ENCODE data around the gene CAMK4. TPM values are rescaled to one million over a fixed set of nuclear protein-coding genes. Genes with fewer than 3 reads are reported as not detected.

Gene CAMK4
- total and polyA plus RNA-seq, 2 experiments from 2014 or later = 4.2 to 7.3 TPM

- TF ChIP-seq REST (IDR thresholded peaks at IDR 0.05; ENCODE audit: unreplicated experiment) (no peak), EZH2phosphoT487 (IDR thresholded peaks at IDR 0.05; ENCODE audit: unreplicated experiment) (no peak)
Observed at GRCh38 chr5:111248571-111248970, 24.4 kb downstream of the CAMK4 start (continued).

- Mint-ChIP-seq H3K36me3 (ENCODE audit: low read depth) (no peaks in the 10 kb centered on the region), H3K27me3 (ENCODE audit: insufficient read depth, low read depth, poor library complexity) (no peaks in the 10 kb centered on the region), H3K4me1 (no peaks in the 10 kb centered on the region), H3K27ac (no peak overlapping the region), H3K9me3 (peaks cover 3% of the 10 kb centered on the region; the same call in 1 of the 3 replicates), H3K4me3 (no peak overlapping the region)
- Histone ChIP-seq H3K36me3 (ENCODE audit: insufficient read depth) (no peaks in the 10 kb centered on the region), H3K4me3 (no peak overlapping the region), H3K4me2 (no peak overlapping the region), H3K27me3 (ENCODE audit: insufficient read depth) (no peaks in the 10 kb centered on the region), H3F3A (replicated peaks; ENCODE audit: low read depth) (no peaks in the 10 kb centered on the region), H3K9me2 (ENCODE audit: insufficient read depth) (no peaks in the 10 kb centered on the region), H3K79me2 (replicated peaks; ENCODE audit: insufficient read depth) (no peaks in the 10 kb centered on the region), H3K27ac (ENCODE audit: low read depth) (no peak overlapping the region), H3K4me1 (ENCODE audit: insufficient read depth) (no peaks in the 10 kb centered on the region), H4K20me1 (replicated peaks; ENCODE audit: insufficient read depth) (no peaks in the 10 kb centered on the region), H2AFZ (no peak overlapping the region)
- no peak for DNase-seq (ENCODE audit: low spot score)
- no peak for ATAC-seq
- no peak for TF ChIP-seq CREB1 (CRISPR knock-in tag; IDR thresholded peaks at IDR 0.05; ENCODE audit: low read depth)
- TF ChIP-seq ZNF331 (CRISPR knock-in tag; IDR thresholded peaks at IDR 0.05; ENCODE audit: low read depth) = no peak
- no peak for TF ChIP-seq ZNF462 (CRISPR knock-in tag; IDR thresholded peaks at IDR 0.05)
- no peak for TF ChIP-seq STAT1 (IDR thresholded peaks at IDR 0.05; ENCODE audit: unreplicated experiment)
- no peak for TF ChIP-seq EZH2phosphoT487 (IDR thresholded peaks at IDR 0.05; ENCODE audit: unreplicated experiment)
- TF ChIP-seq CTCF (conservative IDR thresholded peaks at IDR 0.05; ENCODE audit: low read depth in 2 of 2) = no peak
- TF ChIP-seq REST (IDR thresholded peaks at IDR 0.05; ENCODE audit: unreplicated experiment) = no peak
- no peak for TF ChIP-seq POLR2AphosphoS5 (IDR thresholded peaks at IDR 0.05; ENCODE audit: low read depth)
- no peak for TF ChIP-seq ZNF114 (CRISPR knock-in tag; IDR thresholded peaks at IDR 0.05)
- no peak for TF ChIP-seq NANOG (IDR thresholded peaks at IDR 0.05; ENCODE audit: borderline replicate concordance)
Observed at GRCh38 chr5:111251921-111252320, 27.7 kb downstream of the CAMK4 start.
